K562 (cell line): Measurements from ENCODE around the gene SOWAHC. TPM values are rescaled to one million over a fixed set of nuclear protein-coding genes. Genes with fewer than 3 reads are reported as not detected.

Experiments
- ATAC-seq: fragments of 200-7000 bp; cut with Tn5 transposase; 3 replicates; pipeline ENCODE4 v1.9.1; 2020; ENCODE audit warnings: moderate library complexity
- BruUV-seq: library from RNA; stranded (reverse); fragments of 400-500 nt; replicated peaks from 2 replicates; lab custom pipeline; 2021; lab: Mats Ljungman, UMichigan
- CTCF ChIA-PET: fragments of 300-600 bp; formaldehyde crosslinking; extraction: SDS; loops from one replicate; lab custom pipeline; 2021; ENCODE audit warnings: low intra/inter-chr PET ratio; lab: Yijun Ruan, JAX
- POLR2A ChIA-PET: fragments of 300-600, 350-650 bp; sonication (Branson Sonifier 250); formaldehyde crosslinking; extraction: SDS; loops from one replicate; lab custom pipeline; 2021; ENCODE audit warnings: antibody characterized with exemption, inconsistent platforms; lab: Yijun Ruan, JAX
- DNase-seq, 4 experiments: peaks; one replicate each; pipeline versions ENCODE4 v3.0.0 to v3.0.0-alpha.2; 2011 to 2018; ENCODE audit warnings: low spot score in 3 of 4, mixed read lengths in 3 of 4; ENCODE audit errors: extremely low read depth in 1 of 4
- FAIRE-seq: peaks from 2 replicates; lab custom pipeline; 2011; peaks lifted over from hg19 to GRCh38; lab: Jason Lieb, UNC
- H2AFZ ChIP-seq: 2 replicates; pipeline ENCODE4 v1.6.0; 2011; ENCODE audit warnings: low read depth, low read length, control low read depth, inconsistent platforms
- H3K27ac ChIP-seq: fragments of 200-600 bp; 3 replicates; pipeline ENCODE4 v1.8.0; 2011; ENCODE audit warnings: low read depth, mild to moderate bottlenecking, control low read depth, inconsistent platforms, low read length, moderate library complexity, mixed read lengths; ENCODE audit errors: extremely low read depth
- H3K27me3 ChIP-seq, 2 experiments: fragments of 300-600 bp in 1 of 2; 2 replicates in 1 of 2; 3 replicates in 1 of 2; pipeline versions ENCODE4 v1.6.0 to v1.8.0; 2011; ENCODE audit warnings: inconsistent platforms in 2 of 2, low read length in 2 of 2, mild to moderate bottlenecking in 1 of 2, mixed read lengths in 1 of 2, moderate library complexity in 1 of 2; ENCODE audit not compliant: control insufficient read depth in 2 of 2, insufficient read depth in 2 of 2
- H3K36me3 ChIP-seq: fragments of 300-600 bp; 3 replicates; pipeline ENCODE4 v1.8.0; 2011; ENCODE audit warnings: mild to moderate bottlenecking, low read length, inconsistent platforms; ENCODE audit not compliant: control insufficient read depth, insufficient read depth
- H3K4me1 ChIP-seq, 2 experiments: fragments of 200-600 bp in 1 of 2; replicated peaks in 1 of 2; 2 replicates in 1 of 2; 3 replicates in 1 of 2; pipeline versions ENCODE4 v1.5.1 to v1.8.0; 2011; ENCODE audit warnings: inconsistent platforms in 2 of 2, low read length in 2 of 2, mild to moderate bottlenecking in 1 of 2, mixed read lengths in 1 of 2, moderate library complexity in 1 of 2; ENCODE audit not compliant: control insufficient read depth in 2 of 2, insufficient read depth in 2 of 2
- H3K4me2 ChIP-seq: 2 replicates; pipeline ENCODE4 v1.6.1; 2011; ENCODE audit warnings: low read length, control low read depth, inconsistent platforms, mixed read lengths; ENCODE audit not compliant: insufficient read depth
- H3K4me3 ChIP-seq: fragments of 200-600 bp; sonication (generic), shearing (Covaris generic); 2 replicates; pipeline ENCODE4 v1.5.1; 2016; ENCODE audit warnings: control low read depth, inconsistent platforms
- H3K79me2 ChIP-seq: fragments of 200-600 bp; 3 replicates; pipeline ENCODE4 v1.8.0; 2011; ENCODE audit warnings: low read length, inconsistent platforms; ENCODE audit not compliant: control insufficient read depth, insufficient read depth
- H3K9ac ChIP-seq, 2 experiments: 2 replicates each; pipeline versions ENCODE4 v1.6.0 to v1.6.1; 2011; ENCODE audit warnings: low read depth in 2 of 2, low read length in 2 of 2, control low read depth in 1 of 2, inconsistent platforms in 1 of 2, mild to moderate bottlenecking in 1 of 2, mixed read lengths in 1 of 2; ENCODE audit not compliant: insufficient read depth in 1 of 2
- H3K9me1 ChIP-seq: one replicate; pipeline ENCODE4 v1.6.0; 2011; ENCODE audit warnings: inconsistent platforms, mild to moderate bottlenecking, low read length, moderate library complexity; ENCODE audit not compliant: control insufficient read depth, insufficient read depth
- H3K9me3 ChIP-seq: replicated peaks from 2 replicates; pipeline ENCODE4 v1.5.1; 2011; ENCODE audit warnings: low read depth, low read length, inconsistent platforms; ENCODE audit not compliant: control insufficient read depth, insufficient read depth
- H4K20me1 ChIP-seq: replicated peaks from 2 replicates; pipeline ENCODE4 v1.6.1; 2011; ENCODE audit warnings: low read length, inconsistent platforms, mixed read lengths; ENCODE audit not compliant: control insufficient read depth, insufficient read depth
- ARID3B ChIP-seq: fragments of 250-450 bp; sonication (Bioruptor Pico); IDR thresholded peaks from 2 replicates; pipeline ENCODE4 v1.4.0; 2020; ENCODE audit warnings: borderline replicate concordance
- ATF6 ChIP-seq: sonication (generic); formaldehyde crosslinking; IDR thresholded peaks from 2 replicates; pipeline ENCODE4 v1.4.0; 2020; ENCODE audit warnings: mild to moderate bottlenecking, missing genetic modification reagents
- CAMTA2 ChIP-seq: fragments of 250-450 bp; sonication (Bioruptor Pico); conservative IDR thresholded peaks from 2 replicates; pipeline ENCODE4 v1.5.1; 2022
- CEBPB ChIP-seq: fragments of 450-650 bp; IDR thresholded peaks from 2 replicates; pipeline ENCODE4 v1.6.1; 2016; ENCODE audit warnings: missing genetic modification characterization, missing compliant biosample characterization
- E2F1 ChIP-seq: sonication (generic); formaldehyde crosslinking; IDR thresholded peaks from 2 replicates; pipeline ENCODE4 v1.8.1; 2023; ENCODE audit warnings: mild to moderate bottlenecking, missing genetic modification reagents, moderate library complexity
- ILK ChIP-seq: fragments of 450-650 bp; IDR thresholded peaks from 2 replicates; pipeline ENCODE4 v1.6.1; 2016; ENCODE audit warnings: missing genetic modification characterization, low read depth, mild to moderate bottlenecking, missing compliant biosample characterization, moderate library complexity, borderline replicate concordance
- MTA3 ChIP-seq: fragments of 450-650 bp; formaldehyde crosslinking; IDR thresholded peaks from 2 replicates; pipeline ENCODE4 v1.6.1; 2017; ENCODE audit warnings: mild to moderate bottlenecking, borderline replicate concordance
- MYNN ChIP-seq, 2 experiments: sonication (generic); formaldehyde crosslinking in 1 of 2; IDR thresholded peaks; 2 replicates each; pipeline versions ENCODE4 v1.5.0 to v1.6.1; 2016 to 2020; ENCODE audit warnings: antibody characterized with exemption in 1 of 2, missing genetic modification reagents in 1 of 2
- RHOXF2B ChIP-seq: fragments of 250-450 bp; sonication (Bioruptor Pico); conservative IDR thresholded peaks from 2 replicates; pipeline ENCODE4 v1.5.1; 2021
- STAT6 ChIP-seq: sonication (generic); formaldehyde crosslinking; IDR thresholded peaks from 2 replicates; pipeline ENCODE4 v1.8.1; 2023; ENCODE audit warnings: mild to moderate bottlenecking, missing genetic modification reagents
- XRCC4 ChIP-seq: IDR thresholded peaks from one replicate; pipeline ENCODE4 v1.6.1; 2011; ENCODE audit not compliant: insufficient read depth, insufficient read length; ENCODE audit errors: extremely low read depth
- ZNF311 ChIP-seq: fragments of 250-450 bp; sonication (Bioruptor Pico); IDR thresholded peaks from 2 replicates; pipeline ENCODE4 v1.4.0; 2020; ENCODE audit warnings: mild to moderate bottlenecking, moderate library complexity
- ZNF77 ChIP-seq: fragments of 250-450 bp; sonication (Bioruptor Pico); IDR thresholded peaks from 2 replicates; pipeline ENCODE4 v1.5.0; 2020
- WGBS: fragments of 100-300 bp; shearing (Covaris generic); methylation state at CpG from one replicate; pipeline ENCODE4 v1.1.6; 2016; ENCODE audit warnings: low coverage, mixed read lengths; ENCODE audit not compliant: insufficient coverage; ENCODE audit errors: missing lambda C conversion rate; 5-methylcytosine and 5-hydroxymethylcytosine counted together
- in situ Hi-C: fragments of 300-500 bp; cut with MboI; formaldehyde crosslinking; loops from 4 replicates; pipeline ENCODE4 v1.15.0; 2018; ENCODE audit warnings: inconsistent platforms, mixed read lengths
- intact Hi-C: fragments of 100-400 bp; cut with micrococcal nuclease; formaldehyde crosslinking; loops from 2 replicates; pipeline ENCODE4 v1.14.2; 2022
- polyA plus RNA-seq, 8 experiments: library from polyadenylated mRNA; depleted of rRNA in 4 of 8; stranded (reverse) in 5 of 8; unstranded in 3 of 8; fragments of >200 nt; fragmentation: Nextera tagmentation in 2 of 8; fragmentation: Illumina TruSeq in 1 of 8; extraction: Ambion mirVana in 2 of 8; extraction: Trizol in 1 of 8; gene quantifications; 2 replicates each; pipeline versions ENCODE4 v1.2.1 to v1.2.3, GENCODE V29; 2011 to 2014; ENCODE audit warnings: inconsistent platforms in 1 of 8, missing spikeins in 1 of 8
- total RNA-seq, 7 experiments: library from RNA; depleted of rRNA in 6 of 7; stranded (reverse); fragments of >200 nt in 6 of 7; fragmentation: Illumina TruSeq in 2 of 7; extraction: Trizol in 2 of 7; gene quantifications; 2 replicates each; pipeline versions ENCODE4 v1.2.1 to v1.2.3, GENCODE V29; 2011 to 2021; ENCODE audit warnings: low replicate concordance in 1 of 7

The SOWAHC gene
- total and polyA plus RNA-seq, 9 of the 15 experiments (the other 6 are each of a cell fraction or from before 2014, with no cell fraction given): 0.04 TPM; not detected in 8

GRCh38 chr2:109655287-109655686 lies 41.1 kb downstream of the SOWAHC start (continued):
- TF ChIP-seq E2F1: no peak
- TF ChIP-seq STAT6: no peak
- no peak for TF ChIP-seq XRCC4
- TF ChIP-seq CEBPB (tag): no peak
- no peak for TF ChIP-seq ZNF311 (CRISPR knock-in tag)

GRCh38 chr2:109659396-109660045 lies 45.4 kb downstream of the SOWAHC start:
- H2AFZ ChIP-seq: no peak overlapping the region
- ATAC-seq (no peak), DNase-seq (no peak), FAIRE-seq (no peak)
- intact Hi-C loops: no loop called here
- ChIA-PET CTCF (no interaction called here), POLR2A (interaction anchor here (1.0 kb wide), 1 partner anchor 14 kb away, joined by 4 read pairs; no protein-coding TSS in a partner anchor)
- no peaks in the 10 kb centered on the region for H3K79me2 ChIP-seq
- H4K20me1 ChIP-seq: no peaks in the 10 kb centered on the region
- H3K9ac ChIP-seq: no peak overlapping the region
- BruUV-seq: no TSS peak
- no peaks in the 10 kb centered on the region for H3K27me3 ChIP-seq
- WGBS: 0% methylated on average over 9 of the region's 9 CpGs
- no peak overlapping the region for H3K4me3 ChIP-seq
- H3K36me3 ChIP-seq: no peaks in the 10 kb centered on the region
- H3K27ac ChIP-seq: no peak overlapping the region
- no peaks in the 10 kb centered on the region for H3K9me3 ChIP-seq
- TF ChIP-seq ILK (tag) (no peak), ATF6 (CRISPR knock-in tag) (no peak), CAMTA2 (no peak), MYNN (IDR thresholded peaks at IDR 0.05) (no peak), MYNN (CRISPR knock-in tag; IDR thresholded peaks at IDR 0.05) (no peak), ZNF77 (no peak), RHOXF2B (CRISPR knock-in tag) (no peak), MTA3 (no peak), ARID3B (CRISPR knock-in tag) (no peak)
- no peak overlapping the region for H3K4me2 ChIP-seq
- in situ Hi-C loops: no loop called here
- no peaks in the 10 kb centered on the region; a peak in 1 of 5 replicates for H3K4me1 ChIP-seq
- H3K9me1 ChIP-seq: no peaks in the 10 kb centered on the region
